Loucy (cell line): ENCODE results near the gene ABLIM1.

ENCODE experiments used
- EZH2phosphoT487 ChIP-seq: fragments of 200-600 bp; IDR thresholded peaks from 2 replicates; pipeline ENCODE4 v1.6.1; 2018; ENCODE audit warnings: antibody characterized with exemption, mild to moderate bottlenecking, moderate library complexity, borderline replicate concordance
- TF ChIP-seq, protein P1 (sequence below): fragments of 200-600 bp; sonication (generic); conservative IDR thresholded peaks from 2 replicates; pipeline ENCODE4 v1.5.1; 2014; ENCODE audit warnings: mild to moderate bottlenecking, antibody characterized with exemption, low read length

DNA sequence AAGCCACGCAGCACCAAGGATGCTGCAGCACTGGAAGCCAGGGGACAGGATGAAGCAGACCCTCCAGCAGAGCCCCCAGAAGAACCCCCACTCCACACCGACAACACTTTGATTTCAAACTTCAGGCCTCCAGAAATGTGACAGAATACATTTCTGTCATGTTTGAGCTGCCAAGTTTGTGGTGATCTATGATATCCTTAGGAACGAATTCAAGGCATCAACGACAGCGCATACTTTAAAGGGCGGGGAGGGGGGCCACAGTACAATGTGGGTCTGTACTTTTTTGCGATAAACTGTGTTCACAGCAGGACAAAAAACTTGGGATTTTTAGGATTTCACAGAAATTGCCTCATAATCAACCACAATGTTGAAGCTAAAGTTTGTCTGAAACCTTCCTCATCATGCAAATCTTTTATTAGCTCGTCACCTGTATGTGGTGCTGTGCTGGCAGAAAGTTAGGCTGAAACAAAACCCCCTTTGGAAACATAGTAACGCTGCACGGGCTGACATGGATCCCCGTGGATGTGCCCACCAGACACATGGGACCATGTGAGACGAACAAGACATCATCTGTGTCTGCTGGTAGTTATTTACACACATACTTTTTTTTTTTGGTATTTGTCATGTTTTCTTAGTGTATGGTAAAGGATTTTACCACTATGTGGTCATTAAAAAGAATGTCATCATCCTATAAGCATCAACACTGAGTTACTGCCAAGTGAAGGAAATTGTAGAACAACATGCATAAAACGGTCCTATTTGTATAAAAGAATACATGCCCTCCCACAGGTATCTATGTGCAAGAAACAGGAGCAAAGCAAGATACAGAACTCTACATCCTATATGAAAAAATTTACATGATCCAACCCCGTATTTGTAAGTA lies 140.5 kb downstream of the ABLIM1 start:
- no peak for TF ChIP-seq EZH2phosphoT487
- TF ChIP-seq, protein P1, sequence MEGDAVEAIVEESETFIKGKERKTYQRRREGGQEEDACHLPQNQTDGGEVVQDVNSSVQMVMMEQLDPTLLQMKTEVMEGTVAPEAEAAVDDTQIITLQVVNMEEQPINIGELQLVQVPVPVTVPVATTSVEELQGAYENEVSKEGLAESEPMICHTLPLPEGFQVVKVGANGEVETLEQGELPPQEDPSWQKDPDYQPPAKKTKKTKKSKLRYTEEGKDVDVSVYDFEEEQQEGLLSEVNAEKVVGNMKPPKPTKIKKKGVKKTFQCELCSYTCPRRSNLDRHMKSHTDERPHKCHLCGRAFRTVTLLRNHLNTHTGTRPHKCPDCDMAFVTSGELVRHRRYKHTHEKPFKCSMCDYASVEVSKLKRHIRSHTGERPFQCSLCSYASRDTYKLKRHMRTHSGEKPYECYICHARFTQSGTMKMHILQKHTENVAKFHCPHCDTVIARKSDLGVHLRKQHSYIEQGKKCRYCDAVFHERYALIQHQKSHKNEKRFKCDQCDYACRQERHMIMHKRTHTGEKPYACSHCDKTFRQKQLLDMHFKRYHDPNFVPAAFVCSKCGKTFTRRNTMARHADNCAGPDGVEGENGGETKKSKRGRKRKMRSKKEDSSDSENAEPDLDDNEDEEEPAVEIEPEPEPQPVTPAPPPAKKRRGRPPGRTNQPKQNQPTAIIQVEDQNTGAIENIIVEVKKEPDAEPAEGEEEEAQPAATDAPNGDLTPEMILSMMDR, result no peak
